Measurements from ENCODE around the gene GTF2E1. TPM values are rescaled to one million over a fixed set of nuclear protein-coding genes. Genes with fewer than 3 reads are reported as not detected.
"Not testable (repeated sequence)": the region's sequence is repeated elsewhere in the genome, so short reads cannot be mapped to it uniquely, and the experiment has no call there.

The GTF2E1 gene
- total and polyA plus RNA-seq, 9 of the 15 experiments (the other 6 are each of a cell fraction or from before 2014, with no cell fraction given), result 12.9 to 23.5 (median 15.4) TPM

DNA sequence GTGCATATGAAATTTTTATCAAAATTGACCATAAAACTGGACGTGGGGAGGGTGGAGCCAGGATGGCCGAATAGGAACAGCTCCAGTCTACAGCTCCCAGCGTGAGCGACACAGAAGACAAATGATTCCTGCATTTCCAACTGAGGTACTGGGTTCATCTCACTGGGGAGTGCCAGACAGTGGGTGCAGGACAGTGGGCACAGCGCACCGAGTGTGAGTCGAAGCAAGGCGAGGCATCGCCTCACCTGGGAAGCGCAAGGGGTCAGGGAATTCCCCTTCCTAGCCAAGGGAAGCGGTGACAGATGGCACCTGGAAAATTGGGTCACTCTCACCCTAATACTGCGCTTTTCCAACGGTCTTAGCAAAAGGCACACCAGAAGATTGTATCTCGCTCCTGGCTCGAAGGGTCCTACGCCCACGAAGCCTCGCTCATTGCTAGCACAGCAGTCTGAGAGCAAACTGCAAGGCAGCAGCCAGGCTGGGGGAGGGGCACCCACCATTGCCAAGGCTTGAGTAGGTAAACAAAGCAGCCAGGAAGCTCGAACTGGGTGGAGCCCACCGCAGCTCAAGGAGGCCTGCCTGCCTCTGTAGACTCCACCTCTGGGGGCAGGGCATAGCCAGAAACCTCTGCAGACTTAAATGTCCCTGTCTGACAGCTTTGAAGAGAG is 23.2 kb upstream of the GTF2E1 start:
- intact Hi-C loops (cut with micrococcal nuclease), result not testable (repeated sequence)
- WGBS (ENCODE audit: insufficient coverage, low coverage, missing lambda C conversion rate), result 33% methylated on average over 11 of the region's 20 CpGs
- peak; percentile 54; the same call in 1 of the 3 replicates for ATAC-seq

More for the DNA sequence above, 23.2 kb upstream of the GTF2E1 start:
- Histone ChIP-seq H3K27ac (ENCODE audit: extremely low read depth, low read depth, low read length) (peak overlapping the region; percentile 69; the same call in 2 of the 3 replicates), H3K4me2 (ENCODE audit: insufficient read depth, low read length) (peak overlapping the region; percentile 65), H2AFZ (ENCODE audit: low read depth, low read length) (peak overlapping the region; percentile 77), H3K9ac (ENCODE audit: insufficient read depth in 1 of 2, low read depth in 2 of 2, low read length in 2 of 2) (peak overlapping the region in 1 of 2 experiments; percentile 72; a peak in 2 of 4 replicates)
- H3K9me3 ChIP-seq (replicated peaks; ENCODE audit: control insufficient read depth, insufficient read depth, low read depth, low read length); H3K27me3 ChIP-seq (ENCODE audit: control insufficient read depth in 2 of 2, insufficient read depth in 2 of 2, low read length in 2 of 2); in situ Hi-C loops (cut with MboI); H3K79me2 ChIP-seq (ENCODE audit: control insufficient read depth, insufficient read depth, low read length); POLR2A ChIA-PET; H4K20me1 ChIP-seq (replicated peaks; ENCODE audit: control insufficient read depth, insufficient read depth, low read length); CTCF ChIA-PET (ENCODE audit: low intra/inter-chr PET ratio); H3K4me3 ChIP-seq; H3K36me3 ChIP-seq (ENCODE audit: control insufficient read depth, insufficient read depth, low read length); BruUV-seq (replicated peaks); H3K9me1 ChIP-seq (ENCODE audit: control insufficient read depth, insufficient read depth, low read length); H3K4me1 ChIP-seq (replicated peaks in 1 of 2; ENCODE audit: control insufficient read depth in 2 of 2, insufficient read depth in 2 of 2, low read length in 2 of 2): not testable (repeated sequence)
- FAIRE-seq (peak; percentile 46), DNase-seq (ENCODE audit: extremely low read depth in 1 of 4, low spot score in 3 of 4) (peak in 1 of 4 experiments; percentile 22)
- TF ChIP-seq GATA2 (CRISPR knock-in tag; IDR thresholded peaks at IDR 0.05) (0 out of 2 replicates have a peak, but pooled peaks have one; percentile 17), ARID1B (IDR thresholded peaks at IDR 0.05) (0 out of 2 replicates have a peak, but pooled peaks have one; percentile 14), RFX1 (IDR thresholded peaks at IDR 0.05) (0 out of 2 replicates have a peak, but pooled peaks have one; percentile 14), ETV5 (CRISPR knock-in tag; IDR thresholded peaks at IDR 0.05; ENCODE audit: low read depth) (0 out of 2 replicates have a peak, but pooled peaks have one; percentile 28), FOXK2 (conservative IDR thresholded peaks at IDR 0.05 in 1 of 2, IDR thresholded peaks at IDR 0.05 in 1 of 2; ENCODE audit: low read depth in 2 of 2) (peak; percentile 87 to 89), EGR1 (conservative IDR thresholded peaks at IDR 0.05) (peak; percentile 54), FOXA3 (CRISPR knock-in tag; conservative IDR thresholded peaks at IDR 0.05 in 1 of 2, IDR thresholded peaks at IDR 0.05 in 1 of 2) (peak; percentile 76 to 86)
- TF ChIP-seq, protein P1, sequence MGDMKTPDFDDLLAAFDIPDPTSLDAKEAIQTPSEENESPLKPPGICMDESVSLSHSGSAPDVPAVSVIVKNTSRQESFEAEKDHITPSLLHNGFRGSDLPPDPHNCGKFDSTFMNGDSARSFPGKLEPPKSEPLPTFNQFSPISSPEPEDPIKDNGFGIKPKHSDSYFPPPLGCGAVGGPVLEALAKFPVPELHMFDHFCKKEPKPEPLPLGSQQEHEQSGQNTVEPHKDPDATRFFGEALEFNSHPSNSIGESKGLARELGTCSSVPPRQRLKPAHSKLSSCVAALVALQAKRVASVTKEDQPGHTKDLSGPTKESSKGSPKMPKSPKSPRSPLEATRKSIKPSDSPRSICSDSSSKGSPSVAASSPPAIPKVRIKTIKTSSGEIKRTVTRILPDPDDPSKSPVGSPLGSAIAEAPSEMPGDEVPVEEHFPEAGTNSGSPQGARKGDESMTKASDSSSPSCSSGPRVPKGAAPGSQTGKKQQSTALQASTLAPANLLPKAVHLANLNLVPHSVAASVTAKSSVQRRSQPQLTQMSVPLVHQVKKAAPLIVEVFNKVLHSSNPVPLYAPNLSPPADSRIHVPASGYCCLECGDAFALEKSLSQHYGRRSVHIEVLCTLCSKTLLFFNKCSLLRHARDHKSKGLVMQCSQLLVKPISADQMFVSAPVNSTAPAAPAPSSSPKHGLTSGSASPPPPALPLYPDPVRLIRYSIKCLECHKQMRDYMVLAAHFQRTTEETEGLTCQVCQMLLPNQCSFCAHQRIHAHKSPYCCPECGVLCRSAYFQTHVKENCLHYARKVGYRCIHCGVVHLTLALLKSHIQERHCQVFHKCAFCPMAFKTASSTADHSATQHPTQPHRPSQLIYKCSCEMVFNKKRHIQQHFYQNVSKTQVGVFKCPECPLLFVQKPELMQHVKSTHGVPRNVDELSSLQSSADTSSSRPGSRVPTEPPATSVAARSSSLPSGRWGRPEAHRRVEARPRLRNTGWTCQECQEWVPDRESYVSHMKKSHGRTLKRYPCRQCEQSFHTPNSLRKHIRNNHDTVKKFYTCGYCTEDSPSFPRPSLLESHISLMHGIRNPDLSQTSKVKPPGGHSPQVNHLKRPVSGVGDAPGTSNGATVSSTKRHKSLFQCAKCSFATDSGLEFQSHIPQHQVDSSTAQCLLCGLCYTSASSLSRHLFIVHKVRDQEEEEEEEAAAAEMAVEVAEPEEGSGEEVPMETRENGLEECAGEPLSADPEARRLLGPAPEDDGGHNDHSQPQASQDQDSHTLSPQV (IDR thresholded peaks at IDR 0.05), result 0 out of 2 replicates have a peak, but pooled peaks have one; percentile 42
